ENCODE data around the gene SMARCA4. TPM values are rescaled to one million over a fixed set of nuclear protein-coding genes. Genes with fewer than 3 reads are reported as not detected.

Gene SMARCA4
- total RNA-seq, 4 donors from 2014 or later, result 48.0 to 78.2 (median 53.9) TPM

GRCh38 chr19:11005521-11005920 lies 44.7 kb downstream of the SMARCA4 start:
- H3K4me1 ChIP-seq, result no peaks in the 10 kb centered on the region
- no peak for DNase-seq (ENCODE audit: extremely low spot score)
- 90% methylated on average over 5 of the region's 5 CpGs for WGBS

GRCh38 chr19:11007385-11007784 lies 46.6 kb downstream of the SMARCA4 start:
- intact Hi-C loops (cut with DNase I), result no loop called here
- 94% methylated on average over 5 of the region's 5 CpGs for WGBS
- Histone ChIP-seq H3K4me1 (no peaks in the 10 kb centered on the region), H3K27me3 (no peaks in the 10 kb centered on the region), H3K27ac (replicated peaks in 1 of 4) (no peak overlapping the region), H3K4me3 (no peak overlapping the region), H3K9me3 (no peaks in the 10 kb centered on the region), H3K36me3 (peaks cover 39 to 97% (median 84%) of the 10 kb centered on the region in 4 donors)
- TF ChIP-seq EP300 (IDR thresholded peaks at IDR 0.05), result no peak
- TF ChIP-seq POLR2A (IDR thresholded peaks at IDR 0.05; ENCODE audit: low read depth), result no peak
- no peak for DNase-seq (ENCODE audit: extremely low spot score)

More at GRCh38 chr19:11005521-11005920, 44.7 kb downstream of the SMARCA4 start:
- TF ChIP-seq EP300 (IDR thresholded peaks at IDR 0.05), result no peak
- no peak for TF ChIP-seq POLR2A (IDR thresholded peaks at IDR 0.05; ENCODE audit: low read depth)
- TF ChIP-seq CTCF (IDR thresholded peaks at IDR 0.05), result no peak
- TF ChIP-seq POLR2AphosphoS5 (IDR thresholded peaks at IDR 0.05), result no peak
- H3K9me3 ChIP-seq, result no peaks in the 10 kb centered on the region
- H3K36me3 ChIP-seq, result peaks cover 21 to 93% (median 78%) of the 10 kb centered on the region in 4 donors
- no peak overlapping the region for H3K4me3 ChIP-seq
- H3K27ac ChIP-seq (replicated peaks in 1 of 4), result no peak overlapping the region
- intact Hi-C loops (cut with DNase I), result no loop called here
- H3K27me3 ChIP-seq, result no peaks in the 10 kb centered on the region

- no peak overlapping the region for H3K4me3 ChIP-seq
- H3K27me3 ChIP-seq, result no peaks in the 10 kb centered on the region
- DNase-seq (ENCODE audit: extremely low spot score), result no peak
- H3K27ac ChIP-seq (replicated peaks in 1 of 4), result no peak overlapping the region
- intact Hi-C loops (cut with DNase I), result no loop called here
- H3K9me3 ChIP-seq, result no peaks in the 10 kb centered on the region
- H3K4me1 ChIP-seq, result no peaks in the 10 kb centered on the region
- 98% methylated on average over 14 of the region's 14 CpGs for WGBS
- TF ChIP-seq EP300 (IDR thresholded peaks at IDR 0.05) (no peak), CTCF (IDR thresholded peaks at IDR 0.05) (no peak), POLR2AphosphoS5 (IDR thresholded peaks at IDR 0.05) (no peak), POLR2A (IDR thresholded peaks at IDR 0.05; ENCODE audit: low read depth) (no peak)
- H3K36me3 ChIP-seq, result peaks cover 43 to 98% (median 86%) of the 10 kb centered on the region in 4 donors
Observed at GRCh38 chr19:11007962-11008532, 47.2 kb downstream of the SMARCA4 start.

GRCh38 chr19:11010041-11010440 lies 49.2 kb downstream of the SMARCA4 start:
- H3K36me3 ChIP-seq, result peaks cover 47 to 98% (median 88%) of the 10 kb centered on the region in 4 donors
- intact Hi-C loops (cut with DNase I), result loop anchor here (10.0 kb wide), 1 partner anchor 65 kb away; no protein-coding TSS in a partner anchor

GRCh38 chr19:11012507-11012906 lies 51.7 kb downstream of the SMARCA4 start:
- WGBS, result 85% methylated on average over 12 of the region's 12 CpGs
- no peak for DNase-seq (ENCODE audit: extremely low spot score)
- intact Hi-C loops (cut with DNase I), result loop anchor here (10.0 kb wide), 1 partner anchor 68 kb away; no protein-coding TSS in a partner anchor
- no peak for TF ChIP-seq POLR2AphosphoS5 (IDR thresholded peaks at IDR 0.05)
- no peak for TF ChIP-seq EP300 (IDR thresholded peaks at IDR 0.05)
- TF ChIP-seq CTCF (IDR thresholded peaks at IDR 0.05), result no peak
- no peak for TF ChIP-seq POLR2A (IDR thresholded peaks at IDR 0.05; ENCODE audit: low read depth)
- Histone ChIP-seq H3K9me3 (no peaks in the 10 kb centered on the region), H3K27ac (replicated peaks in 1 of 4) (no peak overlapping the region), H3K4me1 (no peaks in the 10 kb centered on the region), H3K27me3 (no peaks in the 10 kb centered on the region), H3K4me3 (no peak overlapping the region), H3K36me3 (peaks cover 53 to 100% (median 97%) of the 10 kb centered on the region in 4 donors)

More at GRCh38 chr19:11010041-11010440, 49.2 kb downstream of the SMARCA4 start:
- no peak overlapping the region for H3K4me3 ChIP-seq
- H3K4me1 ChIP-seq, result no peaks in the 10 kb centered on the region
- 87% methylated on average over 3 of the region's 9 CpGs for WGBS
- H3K9me3 ChIP-seq, result no peaks in the 10 kb centered on the region
- H3K27me3 ChIP-seq, result no peaks in the 10 kb centered on the region
- TF ChIP-seq POLR2AphosphoS5 (IDR thresholded peaks at IDR 0.05) (no peak), CTCF (IDR thresholded peaks at IDR 0.05) (no peak), EP300 (IDR thresholded peaks at IDR 0.05) (no peak), POLR2A (IDR thresholded peaks at IDR 0.05; ENCODE audit: low read depth) (no peak)
- H3K27ac ChIP-seq (replicated peaks in 1 of 4), result no peak overlapping the region
- DNase-seq (ENCODE audit: extremely low spot score), result no peak

Measured in esophagus muscularis mucosa (tissue), 4 donors.